Choroid plexus epithelial cell (primary cell): ENCODE results near the gene WWOX.

ENCODE experiments used
- DNase-seq: peaks from one replicate; pipeline ENCODE4 v3.0.0-alpha.2; 2010; ENCODE audit warnings: low read depth
- H3K4me3 ChIP-seq: 2 replicates; pipeline ENCODE4 v1.5.1; 2011; ENCODE audit warnings: low read depth, mild to moderate bottlenecking, control low read depth, low read length, moderate library complexity
- TF ChIP-seq, protein P1 (sequence below): conservative IDR thresholded peaks from 2 replicates; pipeline ENCODE4 v1.5.1; 2011; ENCODE audit warnings: low read depth, mild to moderate bottlenecking, control low read depth, inconsistent platforms, low read length, moderate library complexity

The WWOX gene

DNA sequence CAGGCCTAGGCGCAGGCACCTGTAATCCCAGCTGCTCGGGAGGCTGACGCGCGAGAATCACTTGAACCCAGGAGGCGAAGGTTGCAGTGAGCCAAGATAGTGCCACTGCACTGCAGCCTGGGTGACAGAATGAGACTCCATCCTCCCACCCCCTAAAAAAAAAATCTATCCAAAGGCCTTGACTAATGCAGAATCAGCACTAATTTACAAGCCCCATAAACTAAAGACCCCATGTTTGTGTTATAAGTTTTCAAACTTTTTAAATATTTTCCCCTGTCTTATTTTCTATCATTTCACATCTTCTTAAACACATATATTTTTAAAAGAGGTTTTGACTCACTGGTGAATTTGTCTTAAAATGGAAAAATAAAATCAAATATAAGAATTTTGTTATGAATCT lies 713.1 kb downstream of the WWOX start:
- no peak overlapping the region for H3K4me3 ChIP-seq
- DNase-seq, result no peak
- TF ChIP-seq, protein P1, sequence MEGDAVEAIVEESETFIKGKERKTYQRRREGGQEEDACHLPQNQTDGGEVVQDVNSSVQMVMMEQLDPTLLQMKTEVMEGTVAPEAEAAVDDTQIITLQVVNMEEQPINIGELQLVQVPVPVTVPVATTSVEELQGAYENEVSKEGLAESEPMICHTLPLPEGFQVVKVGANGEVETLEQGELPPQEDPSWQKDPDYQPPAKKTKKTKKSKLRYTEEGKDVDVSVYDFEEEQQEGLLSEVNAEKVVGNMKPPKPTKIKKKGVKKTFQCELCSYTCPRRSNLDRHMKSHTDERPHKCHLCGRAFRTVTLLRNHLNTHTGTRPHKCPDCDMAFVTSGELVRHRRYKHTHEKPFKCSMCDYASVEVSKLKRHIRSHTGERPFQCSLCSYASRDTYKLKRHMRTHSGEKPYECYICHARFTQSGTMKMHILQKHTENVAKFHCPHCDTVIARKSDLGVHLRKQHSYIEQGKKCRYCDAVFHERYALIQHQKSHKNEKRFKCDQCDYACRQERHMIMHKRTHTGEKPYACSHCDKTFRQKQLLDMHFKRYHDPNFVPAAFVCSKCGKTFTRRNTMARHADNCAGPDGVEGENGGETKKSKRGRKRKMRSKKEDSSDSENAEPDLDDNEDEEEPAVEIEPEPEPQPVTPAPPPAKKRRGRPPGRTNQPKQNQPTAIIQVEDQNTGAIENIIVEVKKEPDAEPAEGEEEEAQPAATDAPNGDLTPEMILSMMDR, result no peak

DNA sequence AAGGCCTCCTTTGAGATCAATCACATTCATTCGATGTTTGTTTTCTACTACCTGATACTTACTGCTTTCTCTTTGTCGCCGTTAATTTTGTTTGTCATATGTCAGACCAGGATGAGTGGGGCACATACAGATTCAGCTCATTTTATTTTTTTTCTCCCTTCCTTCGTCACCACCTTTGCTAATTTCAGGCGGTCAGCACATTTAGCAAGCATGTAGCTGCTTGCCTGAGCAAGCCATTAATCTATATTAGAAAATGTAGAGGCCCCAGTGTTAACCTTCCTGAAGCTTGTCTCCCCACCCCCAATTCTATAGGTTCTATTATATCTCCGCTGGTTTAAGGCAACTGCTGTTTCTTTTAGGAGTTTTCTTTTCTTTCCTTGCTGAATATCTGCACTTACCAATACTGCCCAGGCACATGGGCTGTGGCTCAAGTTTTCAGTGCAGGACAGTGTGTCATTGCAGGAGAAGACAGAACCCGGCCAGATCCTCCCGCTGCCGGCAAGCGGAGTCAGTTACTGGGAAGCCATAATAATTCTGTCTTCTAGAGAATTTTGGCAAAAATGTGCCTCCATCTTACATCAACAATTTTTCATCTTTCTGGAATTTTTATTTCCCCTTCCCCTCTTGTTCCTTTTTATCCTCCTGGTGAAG lies 714.3 kb downstream of the WWOX start:
- TF ChIP-seq, protein P1, result no peak
- no peak for DNase-seq
- H3K4me3 ChIP-seq, result no peak overlapping the region

DNA sequence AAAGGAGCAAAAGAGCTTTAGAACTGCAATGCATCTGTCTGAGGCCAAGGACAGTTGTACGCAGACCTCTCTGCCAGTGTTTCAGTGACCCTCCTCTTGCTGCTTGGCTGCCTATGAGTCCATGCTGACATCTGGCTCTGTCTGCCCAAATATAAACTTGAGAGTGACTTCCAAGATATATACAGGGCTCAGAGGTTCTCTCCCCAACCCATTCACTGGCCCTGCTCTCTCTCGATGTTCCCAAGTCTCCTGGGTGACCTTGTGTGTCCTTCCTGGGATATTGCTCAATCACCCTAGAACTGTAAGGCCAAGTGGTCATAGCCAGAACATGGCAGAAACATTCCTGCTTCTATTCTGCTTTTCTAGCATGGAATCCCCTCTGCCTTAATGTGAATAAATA lies 716.3 kb downstream of the WWOX start:
- H3K4me3 ChIP-seq, result no peak overlapping the region
- TF ChIP-seq, protein P1, result no peak
- DNase-seq, result no peak

DNA sequence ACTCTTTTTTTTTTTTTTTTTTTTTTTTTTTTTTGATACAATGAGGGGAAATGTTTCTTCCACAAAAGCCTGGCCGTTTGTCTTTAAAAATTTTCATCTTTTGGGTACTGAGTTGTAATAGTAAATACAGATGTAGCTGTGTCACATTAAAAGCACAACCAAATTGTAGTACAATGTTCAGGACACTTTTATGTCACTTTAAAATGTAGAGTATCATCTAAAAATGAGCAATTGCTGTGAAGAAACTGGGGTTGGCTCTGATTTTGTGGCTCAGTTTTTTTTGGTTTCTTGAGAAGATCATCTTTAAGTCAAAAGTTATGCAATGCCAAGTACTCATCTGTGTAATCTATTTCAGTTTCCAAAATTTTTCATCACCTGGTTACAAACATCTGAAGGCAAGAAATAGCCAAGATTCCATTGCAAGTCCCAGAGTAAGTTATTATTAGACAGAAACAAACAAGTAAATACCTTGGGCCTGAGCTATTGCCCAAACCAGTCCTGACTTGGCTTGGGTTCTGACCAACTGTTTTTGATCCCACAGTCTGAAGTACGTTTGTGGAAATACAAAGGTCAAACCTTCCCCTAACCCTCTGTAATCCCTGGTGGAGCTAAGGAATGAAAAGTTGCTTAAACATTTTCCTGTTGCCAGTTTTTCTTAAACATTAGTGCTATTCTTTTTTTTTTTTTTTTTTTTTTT lies 717.2 kb downstream of the WWOX start:
- DNase-seq, result no peak
- H3K4me3 ChIP-seq, result no peak overlapping the region
- TF ChIP-seq, protein P1, result no peak

DNA sequence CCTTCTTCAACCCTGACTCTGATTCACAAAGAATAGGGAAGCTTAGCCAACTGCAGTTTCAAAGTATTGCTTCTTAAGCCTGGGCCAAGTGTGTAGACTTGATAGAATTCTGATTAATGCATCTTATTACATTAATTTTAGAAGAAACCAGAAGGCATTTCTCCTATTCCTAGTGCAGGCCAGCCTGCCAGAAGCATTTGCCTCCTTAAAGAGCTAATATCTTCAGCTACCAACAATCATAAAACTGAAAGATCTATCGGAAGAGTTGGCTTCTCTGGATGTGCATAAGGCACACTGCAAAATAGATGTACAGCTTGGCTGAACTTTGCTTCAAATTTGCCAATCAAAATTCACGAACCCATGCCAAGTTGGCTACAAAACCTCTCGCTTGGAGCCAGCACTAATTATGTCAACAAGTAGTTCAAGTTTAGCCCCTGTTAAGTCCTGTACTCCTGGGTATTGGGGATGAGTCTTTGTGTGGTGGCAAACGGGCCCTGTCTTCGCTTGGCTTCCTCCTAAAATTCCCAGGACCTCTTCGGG lies 717.8 kb downstream of the WWOX start:
- TF ChIP-seq, protein P1, result no peak

DNA sequence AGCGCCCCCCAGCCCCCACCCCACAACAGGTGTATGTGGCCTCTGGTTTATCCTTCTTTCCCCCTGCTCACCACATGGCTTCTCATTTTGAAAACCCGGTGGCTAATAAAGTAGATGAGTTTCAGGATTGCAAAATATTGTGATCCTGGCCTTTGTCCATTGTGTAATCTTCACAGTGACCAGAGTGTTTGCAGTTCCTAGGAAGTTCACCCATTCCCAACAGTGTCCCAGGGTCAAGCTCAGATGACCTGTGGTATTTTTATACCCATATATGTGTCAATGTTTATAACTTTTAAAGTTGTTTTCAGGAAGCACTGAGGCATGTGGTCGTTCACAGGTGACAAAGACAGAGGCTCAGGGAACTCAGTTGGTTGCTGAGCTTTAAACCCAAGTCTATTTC lies 721.9 kb downstream of the WWOX start:
- no peak overlapping the region for H3K4me3 ChIP-seq
- TF ChIP-seq, protein P1, result no peak
- DNase-seq, result no peak

More for the DNA sequence above, 717.8 kb downstream of the WWOX start:
- DNase-seq, result no peak
- H3K4me3 ChIP-seq, result no peak overlapping the region
